IPS DF 6.9 (cell line): ENCODE measurements around the gene NIPAL3.

Experiments used
- DNase-seq: peaks from one replicate; pipeline ENCODE4 v3.0.0-alpha.2; 2013; ENCODE audit warnings: low read depth, low spot score
- H3K27ac ChIP-seq: one replicate; pipeline ENCODE4 v1.5.1; 2013; ENCODE audit warnings: low read length, control low read depth
- H3K27me3 ChIP-seq: 2 replicates; pipeline ENCODE4 v1.6.1; 2013; ENCODE audit warnings: mild to moderate bottlenecking, low read length; ENCODE audit not compliant: control insufficient read depth, insufficient read depth
- H3K36me3 ChIP-seq: 2 replicates; pipeline ENCODE4 v1.6.1; 2013; ENCODE audit warnings: low read length; ENCODE audit not compliant: control insufficient read depth, insufficient read depth
- H3K4me1 ChIP-seq: 2 replicates; pipeline ENCODE4 v1.6.1; 2013; ENCODE audit warnings: low read length; ENCODE audit not compliant: control insufficient read depth, insufficient read depth
- H3K4me3 ChIP-seq: 2 replicates; pipeline ENCODE4 v1.5.1; 2013; ENCODE audit warnings: mild to moderate bottlenecking, low read length
- H3K9me3 ChIP-seq: 2 replicates; pipeline ENCODE4 v1.6.1; 2013; ENCODE audit warnings: low read length, inconsistent platforms; ENCODE audit not compliant: control insufficient read depth, insufficient read depth
- WGBS: extraction: QIAGEN DNeasy Blood & Tissue Kit; methylation state at CpG from one replicate; pipeline ENCODE4 v1.1.7; 2013; ENCODE audit warnings: mixed read lengths, missing lambda C conversion rate; ENCODE audit not compliant: insufficient read length, insufficient coverage; 5-methylcytosine and 5-hydroxymethylcytosine counted together

The NIPAL3 gene

DNA sequence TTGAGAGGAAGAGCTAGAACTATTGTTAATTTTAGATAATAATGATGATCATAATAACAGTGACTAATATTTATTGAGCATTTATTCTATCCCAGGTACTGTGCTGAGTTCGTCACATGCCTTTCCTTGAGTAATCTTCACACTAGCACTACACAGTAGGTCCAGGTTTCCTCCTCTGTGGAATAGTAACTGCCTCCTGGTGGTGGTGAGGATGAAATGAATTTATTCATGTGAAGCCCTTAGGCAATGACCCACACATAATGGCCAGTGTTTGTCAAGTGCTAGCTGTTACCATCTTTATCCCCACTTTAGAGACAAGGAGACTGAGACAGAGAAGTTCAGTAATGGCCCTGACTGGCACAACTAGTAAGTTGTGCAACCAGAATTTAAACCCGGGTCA, 5.9 kb downstream of the NIPAL3 start:
- no peak overlapping the region for H3K27ac ChIP-seq
- H3K27me3 ChIP-seq: no peaks in the 10 kb centered on the region
- no peak overlapping the region for H3K4me3 ChIP-seq
- H3K4me1 ChIP-seq: no peaks in the 10 kb centered on the region; the same call in 1 of the 2 replicates
- no CpG with 5 or more reads among the region's 2 CpGs for WGBS
- H3K36me3 ChIP-seq: peaks cover 3% of the 10 kb centered on the region; the same call in 1 of the 2 replicates
- no peaks in the 10 kb centered on the region for H3K9me3 ChIP-seq
- no peak for DNase-seq

DNA sequence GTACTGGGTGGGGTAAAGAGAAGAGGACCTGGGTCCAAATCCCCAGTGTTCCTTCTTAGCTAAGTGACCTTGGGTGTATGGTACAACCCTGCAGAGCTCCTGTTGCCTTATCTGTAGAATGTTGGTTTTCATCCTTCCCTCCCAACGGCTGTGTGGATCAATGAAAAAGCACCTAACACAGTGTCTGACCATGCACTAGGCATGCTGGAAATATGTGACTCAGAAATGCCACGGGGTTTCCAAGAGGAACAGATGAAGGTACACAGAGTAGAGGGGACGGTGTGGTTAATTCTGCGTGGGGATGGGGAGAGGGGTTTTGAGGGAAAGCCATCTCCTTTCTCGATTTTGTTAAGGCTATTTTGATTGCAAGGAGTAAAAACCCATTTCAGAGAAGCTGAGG, 8.6 kb downstream of the NIPAL3 start:
- WGBS: no CpG with 5 or more reads among the region's 5 CpGs
- Histone ChIP-seq H3K4me1 (no peaks in the 10 kb centered on the region; the same call in 1 of the 2 replicates), H3K27me3 (no peaks in the 10 kb centered on the region), H3K36me3 (peaks cover 3% of the 10 kb centered on the region; the same call in 1 of the 2 replicates), H3K9me3 (no peaks in the 10 kb centered on the region), H3K4me3 (no peak overlapping the region), H3K27ac (no peak overlapping the region)
- DNase-seq: no peak

DNA sequence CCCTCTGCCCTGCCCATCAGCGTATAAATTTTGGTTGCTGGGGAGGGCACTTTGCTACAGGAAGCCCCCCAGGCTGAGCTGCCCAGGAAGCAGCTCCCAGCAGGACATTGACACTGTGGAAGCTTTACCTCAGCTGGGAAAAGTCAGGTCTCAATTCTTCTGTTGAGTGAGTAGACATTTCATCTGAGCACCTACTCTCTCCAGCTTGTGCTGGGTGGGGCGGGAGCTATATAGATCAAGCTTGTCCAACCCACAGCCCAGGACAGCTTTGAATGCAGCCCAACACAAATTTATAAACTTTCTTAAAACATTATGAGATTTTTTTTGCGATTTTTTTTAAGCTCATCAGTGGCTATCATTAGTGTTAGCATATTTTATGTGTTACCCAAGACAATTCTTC, 9.4 kb downstream of the NIPAL3 start:
- Histone ChIP-seq H3K4me1 (no peaks in the 10 kb centered on the region; the same call in 1 of the 2 replicates), H3K27ac (no peak overlapping the region), H3K36me3 (no peaks in the 10 kb centered on the region), H3K4me3 (no peak overlapping the region), H3K27me3 (no peaks in the 10 kb centered on the region), H3K9me3 (no peaks in the 10 kb centered on the region)
- DNase-seq: no peak
- WGBS: no CpG with 5 or more reads among the region's 3 CpGs

DNA sequence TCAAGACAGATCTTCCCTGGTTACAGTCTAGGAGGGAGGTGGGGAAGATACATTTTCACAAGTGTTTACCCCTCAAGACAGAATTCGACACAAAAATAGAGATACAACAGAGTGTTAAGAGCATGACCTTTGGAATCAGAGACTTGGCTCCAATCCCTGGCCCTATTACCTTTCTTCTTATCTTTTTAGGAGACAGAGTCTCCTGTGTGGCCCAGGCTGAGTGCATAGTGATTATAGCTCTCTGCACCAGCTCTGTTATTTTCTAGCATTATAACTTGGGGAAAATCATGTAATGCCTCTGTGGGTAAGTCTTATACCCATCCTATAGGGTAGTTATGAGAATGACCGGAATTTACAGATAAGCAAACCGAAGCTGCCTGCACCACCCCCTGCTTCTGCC, 9.8 kb downstream of the NIPAL3 start:
- Histone ChIP-seq H3K27me3 (no peaks in the 10 kb centered on the region), H3K36me3 (no peaks in the 10 kb centered on the region), H3K27ac (no peak overlapping the region), H3K4me3 (no peak overlapping the region), H3K9me3 (no peaks in the 10 kb centered on the region), H3K4me1 (no peaks in the 10 kb centered on the region; the same call in 1 of the 2 replicates)
- no CpG with 5 or more reads among the region's 3 CpGs for WGBS
- no peak for DNase-seq

DNA sequence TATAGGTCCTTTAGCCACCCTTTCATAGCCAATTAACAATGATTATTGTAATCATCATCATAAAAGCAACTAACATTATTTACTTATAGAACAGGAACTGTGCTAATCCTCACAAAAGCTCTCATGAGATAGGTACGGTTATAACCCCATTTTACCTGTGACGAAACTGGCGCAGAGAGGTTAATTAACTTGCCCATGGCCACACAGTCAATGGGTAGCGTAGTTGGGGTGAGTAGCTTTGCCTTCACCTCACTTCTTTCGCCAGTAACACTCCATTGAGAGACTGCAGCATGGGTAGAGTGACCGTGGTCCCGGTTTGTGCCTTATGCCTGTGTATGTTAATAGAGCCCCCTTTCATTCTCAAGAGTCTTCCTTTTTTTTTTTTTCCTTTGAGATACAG, 10.3 kb downstream of the NIPAL3 start:
- WGBS: no CpG with 5 or more reads among the region's 7 CpGs
- Histone ChIP-seq H3K36me3 (no peaks in the 10 kb centered on the region), H3K9me3 (no peaks in the 10 kb centered on the region), H3K4me3 (no peak overlapping the region), H3K27me3 (no peaks in the 10 kb centered on the region), H3K4me1 (no peaks in the 10 kb centered on the region; the same call in 1 of the 2 replicates), H3K27ac (no peak overlapping the region)
- no peak for DNase-seq

GRCh38 chr1:24426744-24427544, 11.3 kb downstream of the NIPAL3 start:
- no peaks in the 10 kb centered on the region for H3K36me3 ChIP-seq
- H3K4me1 ChIP-seq: no peaks in the 10 kb centered on the region
- no peak overlapping the region for H3K4me3 ChIP-seq
- no peak overlapping the region for H3K27ac ChIP-seq
- H3K9me3 ChIP-seq: no peaks in the 10 kb centered on the region
- WGBS: no CpG with 5 or more reads among the region's 7 CpGs
- no peaks in the 10 kb centered on the region for H3K27me3 ChIP-seq
- no peak for DNase-seq

DNA sequence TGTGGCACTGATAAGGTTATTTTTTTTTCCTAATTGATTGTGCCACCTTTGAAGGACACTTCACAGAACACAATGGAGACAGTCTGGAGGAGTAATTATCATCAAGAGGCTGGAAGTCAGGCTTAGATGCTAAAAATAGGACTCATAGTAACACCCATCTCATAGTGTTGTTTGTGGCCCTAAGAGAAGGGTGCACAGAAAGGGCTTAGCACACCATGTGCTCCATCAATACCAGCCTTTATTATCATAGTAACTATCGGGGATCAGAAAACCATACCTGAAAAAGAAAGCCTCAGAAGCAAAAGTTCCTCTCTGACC, 11.9 kb downstream of the NIPAL3 start:
- no peak for DNase-seq
- H3K36me3 ChIP-seq: no peaks in the 10 kb centered on the region
- no CpG with 5 or more reads among the region's 1 CpG for WGBS
- no peaks in the 10 kb centered on the region for H3K4me1 ChIP-seq
- no peak overlapping the region for H3K4me3 ChIP-seq
- no peaks in the 10 kb centered on the region for H3K9me3 ChIP-seq
- H3K27ac ChIP-seq: no peak overlapping the region
- no peaks in the 10 kb centered on the region for H3K27me3 ChIP-seq

GRCh38 chr1:24435782-24436365, 20.3 kb downstream of the NIPAL3 start:
- Histone ChIP-seq H3K4me3 (no peak overlapping the region), H3K27ac (no peak overlapping the region), H3K9me3 (no peaks in the 10 kb centered on the region), H3K36me3 (no peaks in the 10 kb centered on the region), H3K27me3 (no peaks in the 10 kb centered on the region), H3K4me1 (peaks cover 4% of the 10 kb centered on the region)
- no peak for DNase-seq
- no CpG with 5 or more reads among the region's 8 CpGs for WGBS

- WGBS: no CpG with 5 or more reads among the region's 9 CpGs
- H3K27me3 ChIP-seq: no peaks in the 10 kb centered on the region
- no peaks in the 10 kb centered on the region for H3K9me3 ChIP-seq
- DNase-seq: no peak
- no peak overlapping the region for H3K27ac ChIP-seq
- no peak overlapping the region for H3K4me3 ChIP-seq
- H3K4me1 ChIP-seq: peaks cover 4% of the 10 kb centered on the region
- H3K36me3 ChIP-seq: no peaks in the 10 kb centered on the region
Observed at GRCh38 chr1:24437631-24438396, 22.2 kb downstream of the NIPAL3 start.

GRCh38 chr1:24438423-24438901, 22.9 kb downstream of the NIPAL3 start:
- no peak for DNase-seq
- no CpG with 5 or more reads among the region's 9 CpGs for WGBS

More at GRCh38 chr1:24438423-24438901, 22.9 kb downstream of the NIPAL3 start:
- no peak overlapping the region for H3K27ac ChIP-seq
- no peaks in the 10 kb centered on the region for H3K9me3 ChIP-seq
- no peak overlapping the region for H3K4me3 ChIP-seq
- no peaks in the 10 kb centered on the region for H3K27me3 ChIP-seq
- peaks cover 4% of the 10 kb centered on the region for H3K4me1 ChIP-seq
- no peaks in the 10 kb centered on the region for H3K36me3 ChIP-seq
